ENCODE data around the gene PTPRJ. TPM values are rescaled to one million over a fixed set of nuclear protein-coding genes. Genes with fewer than 3 reads are reported as not detected.

Gene PTPRJ
- total RNA-seq, 1 donor from 2014 or later = 22.9 TPM

- H3K9ac ChIP-seq (ENCODE audit: low read length) = no peak overlapping the region
- H3K9me3 ChIP-seq (ENCODE audit: insufficient read depth, low read depth, low read length) = no peaks in the 10 kb centered on the region
- H3K36me3 ChIP-seq (ENCODE audit: insufficient read depth, low read length) = no peaks in the 10 kb centered on the region
- H3K27me3 ChIP-seq (ENCODE audit: insufficient read depth, low read length) = no peaks in the 10 kb centered on the region
- no peak overlapping the region for H3K4me2 ChIP-seq (ENCODE audit: low read length)
- peaks cover 18% of the 10 kb centered on the region for H3K4me1 ChIP-seq (ENCODE audit: insufficient read depth, low read length)
- Mint-ChIP-seq H3K4me1 (ENCODE audit: low read depth, unreplicated experiment) (peaks cover 24% of the 10 kb centered on the region), H3K27ac (ENCODE audit: unreplicated experiment) (no peak overlapping the region), H3K4me3 (ENCODE audit: unreplicated experiment) (no peak overlapping the region), H3K27me3 (ENCODE audit: low read depth, unreplicated experiment) (no peaks in the 10 kb centered on the region), H3K9me3 (ENCODE audit: unreplicated experiment) (no peaks in the 10 kb centered on the region), H3K36me3 (ENCODE audit: low read depth, unreplicated experiment) (no peaks in the 10 kb centered on the region)
- no peak overlapping the region for H3K27ac ChIP-seq (ENCODE audit: low read depth, low read length)
- H3K4me3 ChIP-seq (ENCODE audit: insufficient read depth, low read depth, low read length) = no peak overlapping the region
- H2AFZ ChIP-seq (ENCODE audit: low read depth, low read length) = no peak overlapping the region
- H3K79me2 ChIP-seq (ENCODE audit: insufficient read depth, low read length) = peaks cover 87% of the 10 kb centered on the region
- no peak for FAIRE-seq
- peaks cover 70% of the 10 kb centered on the region for H4K20me1 ChIP-seq (ENCODE audit: insufficient read depth, low read length)
- TF ChIP-seq CTCF (IDR thresholded peaks at IDR 0.05; ENCODE audit: insufficient read depth, low read depth, low read length) (no peak), EZH2 (IDR thresholded peaks at IDR 0.05; ENCODE audit: insufficient read depth, low read length) (no peak)
- no peak for DNase-seq (ENCODE audit: low read depth)
Observed at GRCh38 chr11:48011102-48011797, 30.9 kb downstream of the PTPRJ start.

- Histone ChIP-seq H3K4me2 (ENCODE audit: low read length) (no peak overlapping the region), H4K20me1 (ENCODE audit: insufficient read depth, low read length) (peaks cover 69% of the 10 kb centered on the region), H3K36me3 (ENCODE audit: insufficient read depth, low read length) (no peaks in the 10 kb centered on the region), H3K9ac (ENCODE audit: low read length) (no peak overlapping the region), H3K9me3 (ENCODE audit: insufficient read depth, low read depth, low read length) (no peaks in the 10 kb centered on the region), H2AFZ (ENCODE audit: low read depth, low read length) (no peak overlapping the region), H3K4me1 (ENCODE audit: insufficient read depth, low read length) (peaks cover 13% of the 10 kb centered on the region), H3K4me3 (ENCODE audit: insufficient read depth, low read depth, low read length) (no peak overlapping the region), H3K27me3 (ENCODE audit: insufficient read depth, low read length) (no peaks in the 10 kb centered on the region), H3K79me2 (ENCODE audit: insufficient read depth, low read length) (peaks cover 91% of the 10 kb centered on the region), H3K27ac (ENCODE audit: low read depth, low read length) (no peak overlapping the region)
- Mint-ChIP-seq H3K27ac (ENCODE audit: unreplicated experiment) (no peak overlapping the region), H3K27me3 (ENCODE audit: low read depth, unreplicated experiment) (no peaks in the 10 kb centered on the region), H3K4me3 (ENCODE audit: unreplicated experiment) (no peak overlapping the region), H3K9me3 (ENCODE audit: unreplicated experiment) (no peaks in the 10 kb centered on the region), H3K4me1 (ENCODE audit: low read depth, unreplicated experiment) (peaks cover 20% of the 10 kb centered on the region), H3K36me3 (ENCODE audit: low read depth, unreplicated experiment) (no peaks in the 10 kb centered on the region)
- TF ChIP-seq EZH2 (IDR thresholded peaks at IDR 0.05; ENCODE audit: insufficient read depth, low read length) (no peak), CTCF (IDR thresholded peaks at IDR 0.05; ENCODE audit: insufficient read depth, low read depth, low read length) (no peak)
- no peak for DNase-seq (ENCODE audit: low read depth)
- FAIRE-seq = no peak
Observed at GRCh38 chr11:48011798-48012391, 31.5 kb downstream of the PTPRJ start.

Data from astrocyte (in vitro differentiated cells and primary cell).